ENCODE results near the gene ERBB2.

GRCh38 chr17:39688945-39689344 lies 10.9 kb upstream of the ERBB2 start:
- TF ChIP-seq, protein P1, sequence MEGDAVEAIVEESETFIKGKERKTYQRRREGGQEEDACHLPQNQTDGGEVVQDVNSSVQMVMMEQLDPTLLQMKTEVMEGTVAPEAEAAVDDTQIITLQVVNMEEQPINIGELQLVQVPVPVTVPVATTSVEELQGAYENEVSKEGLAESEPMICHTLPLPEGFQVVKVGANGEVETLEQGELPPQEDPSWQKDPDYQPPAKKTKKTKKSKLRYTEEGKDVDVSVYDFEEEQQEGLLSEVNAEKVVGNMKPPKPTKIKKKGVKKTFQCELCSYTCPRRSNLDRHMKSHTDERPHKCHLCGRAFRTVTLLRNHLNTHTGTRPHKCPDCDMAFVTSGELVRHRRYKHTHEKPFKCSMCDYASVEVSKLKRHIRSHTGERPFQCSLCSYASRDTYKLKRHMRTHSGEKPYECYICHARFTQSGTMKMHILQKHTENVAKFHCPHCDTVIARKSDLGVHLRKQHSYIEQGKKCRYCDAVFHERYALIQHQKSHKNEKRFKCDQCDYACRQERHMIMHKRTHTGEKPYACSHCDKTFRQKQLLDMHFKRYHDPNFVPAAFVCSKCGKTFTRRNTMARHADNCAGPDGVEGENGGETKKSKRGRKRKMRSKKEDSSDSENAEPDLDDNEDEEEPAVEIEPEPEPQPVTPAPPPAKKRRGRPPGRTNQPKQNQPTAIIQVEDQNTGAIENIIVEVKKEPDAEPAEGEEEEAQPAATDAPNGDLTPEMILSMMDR (IDR thresholded peaks at IDR 0.05): no peak
- no peak for TF ChIP-seq POLR2A (IDR thresholded peaks at IDR 0.05)
- TF ChIP-seq POLR2AphosphoS5 (IDR thresholded peaks at IDR 0.05): no peak

Data from suprapubic skin (tissue), 4 donors.